HepG2 (cell line): Measurements from ENCODE around the gene RBP7. TPM values are rescaled to one million over a fixed set of nuclear protein-coding genes. Genes with fewer than 3 reads are reported as not detected.

ENCODE experiments used
- ATAC-seq: fragments of 200-7000 bp; cut with Tn5 transposase; 3 replicates; pipeline ENCODE4 v1.9.1; 2020; ENCODE audit warnings: mild to moderate bottlenecking, moderate library complexity
- BruUV-seq: library from RNA; stranded (reverse); fragments of 400-500 nt; replicated peaks from 2 replicates; lab custom pipeline; 2021; lab: Mats Ljungman, UMichigan
- CTCF ChIA-PET: fragments of 300-600 bp; formaldehyde crosslinking; extraction: SDS; loops from one replicate; lab custom pipeline; 2021; ENCODE audit warnings: low total read pairs, inconsistent platforms, low intra/inter-chr PET ratio; lab: Yijun Ruan, JAX
- POLR2A ChIA-PET: fragments of 350-600 bp; sonication (Branson Sonifier 250); formaldehyde crosslinking; loops from one replicate; lab custom pipeline; 2020; ENCODE audit warnings: antibody characterized with exemption, inconsistent platforms; lab: Yijun Ruan, JAX
- DNase-seq: peaks from one replicate; pipeline ENCODE4 v3.0.0-alpha.2; 2015; ENCODE audit warnings: low spot score
- FAIRE-seq: peaks from 3 replicates; lab custom pipeline; 2011; peaks lifted over from hg19 to GRCh38; lab: Jason Lieb, UNC
- H2AFZ ChIP-seq: one replicate; pipeline ENCODE4 v1.6.1; 2011; ENCODE audit warnings: low read length, inconsistent platforms
- H3K27ac ChIP-seq: fragments of 300-600 bp; 3 replicates; pipeline ENCODE4 v1.8.0; 2011; ENCODE audit warnings: mixed run types, mild to moderate bottlenecking, mixed read lengths, low read length, inconsistent platforms; ENCODE audit not compliant: insufficient read depth; ENCODE audit errors: extremely low read length
- H3K27me3 ChIP-seq, 2 experiments: fragments of 200-600 bp in 1 of 2; 2 replicates in 1 of 2; 3 replicates in 1 of 2; pipeline versions ENCODE4 v1.6.0 to v1.8.0; 2011; ENCODE audit warnings: low read length in 2 of 2, mild to moderate bottlenecking in 2 of 2, moderate library complexity in 2 of 2, inconsistent platforms in 1 of 2; ENCODE audit not compliant: insufficient read depth in 2 of 2, control insufficient read depth in 1 of 2
- H3K36me3 ChIP-seq, 2 experiments: fragments of 200-600 bp in 1 of 2; replicated peaks in 1 of 2; 2 replicates in 1 of 2; 3 replicates in 1 of 2; pipeline versions ENCODE4 v1.5.1 to v1.8.0; 2011; ENCODE audit warnings: low read length in 2 of 2, inconsistent platforms in 1 of 2; ENCODE audit not compliant: insufficient read depth in 2 of 2, control insufficient read depth in 1 of 2
- H3K4me1 ChIP-seq: 2 replicates; pipeline ENCODE4 v1.5.1; 2012; ENCODE audit warnings: low read length, inconsistent platforms; ENCODE audit not compliant: insufficient read depth
- H3K4me2 ChIP-seq: 2 replicates; pipeline ENCODE4 v1.6.0; 2011; ENCODE audit warnings: low read depth, low read length, inconsistent platforms
- H3K4me3 ChIP-seq, 3 experiments: fragments of 200-600 bp in 1 of 3; sonication (generic), shearing (Covaris generic) in 1 of 3; replicated peaks in 1 of 3; 2 replicates each; pipeline ENCODE4 v1.5.1; 2011 to 2016; ENCODE audit warnings: low read length in 3 of 3, inconsistent platforms in 2 of 3, low read depth in 2 of 3, mild to moderate bottlenecking in 2 of 3, control low read depth in 1 of 3, mixed read lengths in 1 of 3; ENCODE audit not compliant: insufficient read depth in 1 of 3
- H3K79me2 ChIP-seq: one replicate; pipeline ENCODE4 v1.6.1; 2011; ENCODE audit warnings: low read length, inconsistent platforms; ENCODE audit not compliant: insufficient read depth
- H3K9ac ChIP-seq: 2 replicates; pipeline ENCODE4 v1.6.0; 2011; ENCODE audit warnings: mild to moderate bottlenecking, low read depth, low read length, inconsistent platforms; ENCODE audit not compliant: insufficient read depth
- H3K9me3 ChIP-seq: 2 replicates; pipeline ENCODE4 v1.5.1; 2012; ENCODE audit warnings: mild to moderate bottlenecking, low read length
- H4K20me1 ChIP-seq: 2 replicates; pipeline ENCODE4 v1.6.0; 2011; ENCODE audit warnings: inconsistent platforms, mild to moderate bottlenecking, low read length, moderate library complexity; ENCODE audit not compliant: insufficient read depth
- FOXC1 ChIP-seq: sonication (generic); formaldehyde crosslinking; IDR thresholded peaks from 2 replicates; pipeline ENCODE4 v1.8.0; 2022; ENCODE audit warnings: mild to moderate bottlenecking, missing genetic modification reagents, borderline replicate concordance
- HNRNPLL ChIP-seq: fragments of 200-400 bp; formaldehyde crosslinking; IDR thresholded peaks from 2 replicates; pipeline ENCODE4 v1.6.1; 2017; ENCODE audit warnings: mild to moderate bottlenecking, low read depth, low read length; ENCODE audit not compliant: poor library complexity, severe bottlenecking
- HOXA7 ChIP-seq: sonication (generic); formaldehyde crosslinking; IDR thresholded peaks from 2 replicates; pipeline ENCODE4 v1.8.1; 2022; ENCODE audit warnings: mild to moderate bottlenecking, missing genetic modification reagents, moderate library complexity
- KMT2A ChIP-seq: sonication (generic); formaldehyde crosslinking; IDR thresholded peaks from 2 replicates; pipeline ENCODE4 v1.4.0; 2020; ENCODE audit warnings: missing genetic modification reagents
- YY1 ChIP-seq: IDR thresholded peaks from 2 replicates; pipeline ENCODE4 v1.6.1; 2011; ENCODE audit warnings: low read length, low read depth, moderate library complexity, mild to moderate bottlenecking; ENCODE audit not compliant: insufficient read depth, insufficient replicate concordance
- ZNF234 ChIP-seq: sonication (generic); formaldehyde crosslinking; conservative IDR thresholded peaks from 2 replicates; pipeline ENCODE4 v1.5.1; 2020; ENCODE audit warnings: mild to moderate bottlenecking, missing genetic modification reagents
- ZNF263 ChIP-seq: sonication (generic); formaldehyde crosslinking; IDR thresholded peaks from 2 replicates; pipeline ENCODE4 v1.4.0; 2020; ENCODE audit warnings: missing genetic modification reagents
- ZNF430 ChIP-seq: sonication (generic); formaldehyde crosslinking; IDR thresholded peaks from 2 replicates; pipeline ENCODE4 v1.9.0; 2021; ENCODE audit warnings: mild to moderate bottlenecking, missing genetic modification reagents
- ZNF782 ChIP-seq: sonication (generic); formaldehyde crosslinking; IDR thresholded peaks from 2 replicates; pipeline ENCODE4 v1.4.0; 2020; ENCODE audit warnings: missing genetic modification reagents, mild to moderate bottlenecking, borderline replicate concordance
- WGBS: methylation state at CpG from one replicate; pipeline ENCODE4 v1.1.6; 2017; ENCODE audit warnings: low lambda C conversion rate; 5-methylcytosine and 5-hydroxymethylcytosine counted together
- in situ Hi-C: cut with HindIII; loops from 2 replicates; pipeline ENCODE4 v1.10.0; 2017; ENCODE audit warnings: low pct_unique_long_range_greater_than_20kb; ENCODE audit not compliant: extremely low pct_ligation_motif_present
- intact Hi-C: fragments of 100-400 bp; cut with micrococcal nuclease; formaldehyde crosslinking; loops from one replicate; pipeline ENCODE4 v1.10.0; 2022; ENCODE audit not compliant: unreplicated experiment
- polyA plus RNA-seq, 8 experiments: library from polyadenylated mRNA; depleted of rRNA in 3 of 8; stranded (reverse) in 7 of 8; unstranded in 1 of 8; fragments of >200 nt; fragmentation: Illumina TruSeq in 4 of 8; extraction: Trizol in 4 of 8; gene quantifications; 2 replicates each; pipeline versions ENCODE4 v1.2.1 to v1.2.3, GENCODE V29; 2011 to 2016; ENCODE audit warnings: low read depth in 4 of 8, missing spikeins in 1 of 8, mixed read lengths in 1 of 8; ENCODE audit not compliant: insufficient read depth in 1 of 8
- total RNA-seq, 5 experiments: library from RNA; depleted of rRNA; stranded (reverse); fragments of >200 nt; fragmentation: Illumina TruSeq; extraction: Trizol; gene quantifications; 2 replicates each; pipeline ENCODE4 v1.2.3, GENCODE V29; 2016; ENCODE audit warnings: low read depth in 1 of 5
- TF ChIP-seq, protein P1 (sequence below): sonication (generic); formaldehyde crosslinking; IDR thresholded peaks from 2 replicates; pipeline ENCODE4 v1.5.0; 2020; ENCODE audit warnings: missing genetic modification reagents
- TF ChIP-seq, protein P2 (sequence below): sonication (generic); formaldehyde crosslinking; conservative IDR thresholded peaks from 2 replicates; pipeline ENCODE4 v1.4.0; 2020; ENCODE audit warnings: missing genetic modification reagents
- TF ChIP-seq, protein P3 (sequence below): IDR thresholded peaks from 2 replicates; pipeline ENCODE4 v1.6.1; 2012; ENCODE audit warnings: low read length, improper control_type of control experiment
- TF ChIP-seq, protein P4 (sequence below): IDR thresholded peaks from 2 replicates; pipeline ENCODE4 v1.6.1; 2016; ENCODE audit warnings: low read depth, borderline replicate concordance

RBP7 gene
- total and polyA plus RNA-seq, 2 of the 13 experiments (the other 11 are each of a cell fraction or from before 2014, with no cell fraction given) = 1.6 to 2.0 TPM

DNA sequence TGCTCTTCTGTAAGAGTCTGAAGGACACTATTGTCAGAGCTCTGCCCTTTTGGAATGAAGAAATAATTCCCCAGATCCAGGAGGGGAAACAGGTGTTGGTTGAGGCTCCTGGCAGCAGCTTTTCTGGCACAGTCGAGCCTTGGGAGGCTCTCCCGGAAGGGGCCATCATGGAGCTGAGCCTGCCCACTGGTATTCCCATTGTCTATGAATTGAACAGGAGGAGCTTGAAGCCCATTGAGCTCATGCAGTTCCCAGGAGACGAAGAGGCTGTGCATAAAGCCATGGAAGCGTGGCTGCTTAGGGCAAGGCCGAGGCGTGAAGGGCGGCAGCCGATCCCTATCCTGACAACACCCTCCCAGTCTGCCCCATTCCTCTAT is 62.3 kb downstream of the RBP7 start:
- no peak overlapping the region for H3K4me3 ChIP-seq
- BruUV-seq = no TSS peak
- peaks cover 27% of the 10 kb centered on the region for H3K79me2 ChIP-seq
- FAIRE-seq (no peak), DNase-seq (no peak), ATAC-seq (no peak)
- H3K36me3 ChIP-seq = peaks cover 3 to 9% of the 10 kb centered on the region in 2 experiments; a peak in 2 of 5 replicates
- H3K27me3 ChIP-seq = no peaks in the 10 kb centered on the region
- H3K9ac ChIP-seq = no peak overlapping the region
- intact Hi-C loops = no loop called here
- H2AFZ ChIP-seq = no peak overlapping the region
- ChIA-PET POLR2A (no interaction called here), CTCF (no interaction called here)
- in situ Hi-C loops = no loop called here
- H3K27ac ChIP-seq = no peak overlapping the region
- H3K4me2 ChIP-seq = no peak overlapping the region
- H3K9me3 ChIP-seq = no peaks in the 10 kb centered on the region
- H3K4me1 ChIP-seq = peaks cover 23% of the 10 kb centered on the region
- H4K20me1 ChIP-seq = peaks cover 18% of the 10 kb centered on the region
- 96% methylated on average over 6 of the region's 8 CpGs for WGBS
- TF ChIP-seq, protein P1, sequence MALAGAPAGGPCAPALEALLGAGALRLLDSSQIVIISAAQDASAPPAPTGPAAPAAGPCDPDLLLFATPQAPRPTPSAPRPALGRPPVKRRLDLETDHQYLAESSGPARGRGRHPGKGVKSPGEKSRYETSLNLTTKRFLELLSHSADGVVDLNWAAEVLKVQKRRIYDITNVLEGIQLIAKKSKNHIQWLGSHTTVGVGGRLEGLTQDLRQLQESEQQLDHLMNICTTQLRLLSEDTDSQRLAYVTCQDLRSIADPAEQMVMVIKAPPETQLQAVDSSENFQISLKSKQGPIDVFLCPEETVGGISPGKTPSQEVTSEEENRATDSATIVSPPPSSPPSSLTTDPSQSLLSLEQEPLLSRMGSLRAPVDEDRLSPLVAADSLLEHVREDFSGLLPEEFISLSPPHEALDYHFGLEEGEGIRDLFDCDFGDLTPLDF = no peak
- TF ChIP-seq ZNF430 (CRISPR knock-in tag) = no peak
- no peak for TF ChIP-seq ZNF782 (CRISPR knock-in tag)
- TF ChIP-seq HNRNPLL = no peak
- TF ChIP-seq KMT2A (CRISPR knock-in tag) = no peak
- TF ChIP-seq HOXA7 = no peak
- TF ChIP-seq YY1 = no peak
- no peak for TF ChIP-seq FOXC1
- TF ChIP-seq, protein P2, sequence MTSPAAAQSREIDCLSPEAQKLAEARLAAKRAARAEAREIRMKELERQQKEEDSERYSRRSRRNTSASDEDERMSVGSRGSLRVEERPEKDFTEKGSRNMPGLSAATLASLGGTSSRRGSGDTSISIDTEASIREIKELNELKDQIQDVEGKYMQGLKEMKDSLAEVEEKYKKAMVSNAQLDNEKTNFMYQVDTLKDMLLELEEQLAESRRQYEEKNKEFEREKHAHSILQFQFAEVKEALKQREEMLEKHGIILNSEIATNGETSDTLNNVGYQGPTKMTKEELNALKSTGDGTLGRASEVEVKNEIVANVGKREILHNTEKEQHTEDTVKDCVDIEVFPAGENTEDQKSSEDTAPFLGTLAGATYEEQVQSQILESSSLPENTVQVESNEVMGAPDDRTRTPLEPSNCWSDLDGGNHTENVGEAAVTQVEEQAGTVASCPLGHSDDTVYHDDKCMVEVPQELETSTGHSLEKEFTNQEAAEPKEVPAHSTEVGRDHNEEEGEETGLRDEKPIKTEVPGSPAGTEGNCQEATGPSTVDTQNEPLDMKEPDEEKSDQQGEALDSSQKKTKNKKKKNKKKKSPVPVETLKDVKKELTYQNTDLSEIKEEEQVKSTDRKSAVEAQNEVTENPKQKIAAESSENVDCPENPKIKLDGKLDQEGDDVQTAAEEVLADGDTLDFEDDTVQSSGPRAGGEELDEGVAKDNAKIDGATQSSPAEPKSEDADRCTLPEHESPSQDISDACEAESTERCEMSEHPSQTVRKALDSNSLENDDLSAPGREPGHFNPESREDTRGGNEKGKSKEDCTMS (CRISPR knock-in tag) = no peak
- TF ChIP-seq ZNF263 = no peak
- TF ChIP-seq, protein P3, sequence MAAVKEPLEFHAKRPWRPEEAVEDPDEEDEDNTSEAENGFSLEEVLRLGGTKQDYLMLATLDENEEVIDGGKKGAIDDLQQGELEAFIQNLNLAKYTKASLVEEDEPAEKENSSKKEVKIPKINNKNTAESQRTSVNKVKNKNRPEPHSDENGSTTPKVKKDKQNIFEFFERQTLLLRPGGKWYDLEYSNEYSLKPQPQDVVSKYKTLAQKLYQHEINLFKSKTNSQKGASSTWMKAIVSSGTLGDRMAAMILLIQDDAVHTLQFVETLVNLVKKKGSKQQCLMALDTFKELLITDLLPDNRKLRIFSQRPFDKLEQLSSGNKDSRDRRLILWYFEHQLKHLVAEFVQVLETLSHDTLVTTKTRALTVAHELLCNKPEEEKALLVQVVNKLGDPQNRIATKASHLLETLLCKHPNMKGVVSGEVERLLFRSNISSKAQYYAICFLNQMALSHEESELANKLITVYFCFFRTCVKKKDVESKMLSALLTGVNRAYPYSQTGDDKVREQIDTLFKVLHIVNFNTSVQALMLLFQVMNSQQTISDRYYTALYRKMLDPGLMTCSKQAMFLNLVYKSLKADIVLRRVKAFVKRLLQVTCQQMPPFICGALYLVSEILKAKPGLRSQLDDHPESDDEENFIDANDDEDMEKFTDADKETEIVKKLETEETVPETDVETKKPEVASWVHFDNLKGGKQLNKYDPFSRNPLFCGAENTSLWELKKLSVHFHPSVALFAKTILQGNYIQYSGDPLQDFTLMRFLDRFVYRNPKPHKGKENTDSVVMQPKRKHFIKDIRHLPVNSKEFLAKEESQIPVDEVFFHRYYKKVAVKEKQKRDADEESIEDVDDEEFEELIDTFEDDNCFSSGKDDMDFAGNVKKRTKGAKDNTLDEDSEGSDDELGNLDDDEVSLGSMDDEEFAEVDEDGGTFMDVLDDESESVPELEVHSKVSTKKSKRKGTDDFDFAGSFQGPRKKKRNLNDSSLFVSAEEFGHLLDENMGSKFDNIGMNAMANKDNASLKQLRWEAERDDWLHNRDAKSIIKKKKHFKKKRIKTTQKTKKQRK = no peak
- TF ChIP-seq, protein P4, sequence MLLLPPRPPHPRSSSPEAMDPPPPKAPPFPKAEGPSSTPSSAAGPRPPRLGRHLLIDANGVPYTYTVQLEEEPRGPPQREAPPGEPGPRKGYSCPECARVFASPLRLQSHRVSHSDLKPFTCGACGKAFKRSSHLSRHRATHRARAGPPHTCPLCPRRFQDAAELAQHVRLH (CRISPR knock-in tag) = no peak
- TF ChIP-seq ZNF234 (CRISPR knock-in tag) = no peak
